Measurements from ENCODE around the gene ZBTB47.

ZBTB47 gene

GRCh38 chr3:42653303-42653559 lies 266 bp upstream of the ZBTB47 start:
- no peak for DNase-seq

GRCh38 chr3:42654331-42655201 lies 1.1 kb downstream of the ZBTB47 start:
- no peak for DNase-seq

GRCh38 chr3:42655331-42655888 lies 1.9 kb downstream of the ZBTB47 start:
- no peak for DNase-seq

- no peak for DNase-seq
Observed at GRCh38 chr3:42655980-42656679, 2.6 kb downstream of the ZBTB47 start.

- no peak for DNase-seq
Observed at GRCh38 chr3:42656680-42657610, 3.4 kb downstream of the ZBTB47 start.

GRCh38 chr3:42657675-42658074 lies 4.2 kb downstream of the ZBTB47 start:
- DNase-seq = no peak

GRCh38 chr3:42658091-42658770 lies 4.7 kb downstream of the ZBTB47 start:
- no peak for DNase-seq

- DNase-seq = no peak
Observed at GRCh38 chr3:42658771-42659390, 5.4 kb downstream of the ZBTB47 start.

- no peak for DNase-seq
Observed at GRCh38 chr3:42659451-42660130, 6.1 kb downstream of the ZBTB47 start.

GRCh38 chr3:42660131-42660715 lies 6.7 kb downstream of the ZBTB47 start:
- no peak for DNase-seq

- no peak for DNase-seq
Observed at GRCh38 chr3:42660898-42661297, 7.4 kb downstream of the ZBTB47 start.

GRCh38 chr3:42661593-42662022 lies 8.1 kb downstream of the ZBTB47 start:
- DNase-seq = no peak

GRCh38 chr3:42662037-42662812 lies 8.7 kb downstream of the ZBTB47 start:
- DNase-seq = no peak

- no peak for DNase-seq
Observed at GRCh38 chr3:42662813-42663535, 9.5 kb downstream of the ZBTB47 start.

- DNase-seq = no peak
Observed at GRCh38 chr3:42663581-42664437, 10.3 kb downstream of the ZBTB47 start.

- DNase-seq = no peak
Observed at GRCh38 chr3:42664438-42664803, 10.9 kb downstream of the ZBTB47 start.

GRCh38 chr3:42665050-42665878 lies 11.8 kb downstream of the ZBTB47 start:
- no peak for DNase-seq

GRCh38 chr3:42666022-42666421 lies 12.5 kb downstream of the ZBTB47 start:
- no peak for DNase-seq
